22Rv1 (cell line): ENCODE results near the gene KLHL21.

Experiments used
- H3K27ac ChIP-seq: fragments of 450-650 bp; 2 replicates; pipeline ENCODE4 v1.5.1; 2017
- CTCF ChIP-seq: fragments of 450-650 bp; IDR thresholded peaks from 2 replicates; pipeline ENCODE4 v1.5.1; 2017; ENCODE audit warnings: mild to moderate bottlenecking
- ZFX ChIP-seq: fragments of 450-650 bp; IDR thresholded peaks from 2 replicates; pipeline ENCODE4 v1.6.1; 2017; ENCODE audit warnings: antibody characterized with exemption, borderline replicate concordance

The KLHL21 gene

DNA sequence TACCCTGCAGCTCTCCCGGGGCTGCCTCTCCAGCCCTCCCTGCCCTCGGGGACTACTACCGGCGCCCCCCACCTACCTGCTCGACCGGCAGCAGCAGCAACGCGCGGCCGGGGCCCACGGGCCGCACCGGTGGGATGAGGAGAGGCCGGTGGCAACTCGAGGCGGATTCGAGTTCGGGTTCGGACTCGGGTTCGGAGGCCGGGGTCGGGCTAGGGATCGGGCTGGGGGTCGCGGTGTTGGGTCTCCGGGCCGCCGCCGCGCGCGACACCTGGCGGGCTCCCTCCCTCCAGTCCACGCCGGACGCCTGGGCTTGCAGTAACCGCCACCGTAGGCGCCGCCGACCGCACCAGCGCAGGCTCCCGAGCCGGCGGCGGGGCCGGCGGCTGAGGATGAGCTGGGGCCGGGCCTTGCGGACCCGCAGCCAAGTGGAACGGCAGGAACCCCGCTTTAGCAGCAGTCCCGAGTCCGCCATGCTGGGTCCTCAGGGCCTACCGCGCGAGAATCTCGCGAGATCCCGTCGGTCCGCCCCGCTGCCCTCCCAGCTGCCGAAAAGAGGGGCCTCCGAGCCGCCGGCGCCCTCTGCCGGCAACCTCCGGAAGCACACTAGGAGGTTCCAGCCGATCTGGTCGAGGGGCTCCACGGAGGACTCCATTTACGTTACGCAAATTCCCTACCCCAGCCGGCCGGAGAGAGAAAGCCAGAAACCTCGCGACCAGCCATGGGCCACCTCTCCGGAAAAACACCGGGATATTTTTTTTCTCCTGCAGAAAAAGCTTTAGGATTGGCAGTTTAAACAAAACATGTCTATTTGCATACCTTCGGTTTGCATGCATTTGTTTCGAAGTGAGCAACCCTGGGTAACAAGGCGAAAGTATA, 48.4 kb downstream of the KLHL21 start, which contains the start of gene NOL9:
NOL9 (minus strand) TSS at position 483 of the 876 bp plus-strand sequence; CDS start at position 472, 11 bp downstream.
- H3K27ac ChIP-seq, result peak within 1 kb of the TSS; percentile 59
- no peak for TF ChIP-seq ZFX
- TF ChIP-seq CTCF, result peak; percentile 96

DNA sequence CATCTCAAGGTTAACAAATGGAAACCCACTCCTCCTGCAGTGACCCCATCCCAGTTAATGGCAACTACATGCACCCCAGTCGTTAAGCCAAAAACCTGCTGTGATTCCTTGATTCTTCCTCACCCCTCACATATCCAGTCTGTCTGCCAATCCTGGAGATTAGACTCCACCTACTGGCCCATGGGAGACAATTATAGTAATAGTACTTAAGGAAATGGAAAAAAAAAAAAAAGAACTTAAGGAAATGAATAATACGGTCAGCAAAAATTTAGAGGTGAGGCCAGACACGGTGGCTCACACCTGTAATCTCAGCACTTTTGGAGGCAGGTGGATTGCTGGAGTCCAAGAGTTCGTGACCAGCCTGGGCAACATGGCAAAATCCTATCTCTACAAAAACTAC, 55.4 kb downstream of the KLHL21 start:
- no peak overlapping the region for H3K27ac ChIP-seq
- TF ChIP-seq CTCF (no peak), ZFX (no peak)

DNA sequence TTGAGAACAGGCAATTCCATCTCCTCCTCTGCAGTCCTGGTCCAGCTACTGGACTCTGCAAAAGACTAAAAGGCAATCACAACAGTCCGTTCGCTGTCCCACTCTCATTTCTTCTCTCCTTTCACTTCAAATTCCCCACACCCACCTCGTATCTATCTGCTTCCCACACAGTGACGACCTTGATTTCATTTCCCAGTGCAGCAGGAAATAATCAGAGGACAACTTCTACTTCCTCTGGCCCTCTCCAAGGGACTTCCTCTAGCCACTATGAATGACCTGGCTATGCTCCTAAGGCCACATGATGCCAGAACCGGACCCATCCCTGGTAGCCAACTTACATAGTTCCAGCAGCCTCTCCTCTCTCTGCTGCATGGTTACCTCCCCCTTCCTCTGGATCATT, 56.3 kb downstream of the KLHL21 start:
- no peak overlapping the region for H3K27ac ChIP-seq
- TF ChIP-seq CTCF (no peak), ZFX (no peak)

GRCh38 chr1:6545276-6546112, 57.2 kb downstream of the KLHL21 start:
- H3K27ac ChIP-seq, result no peak overlapping the region
- TF ChIP-seq ZFX (no peak), CTCF (no peak)

- no peak overlapping the region for H3K27ac ChIP-seq
- TF ChIP-seq ZFX, result no peak
- TF ChIP-seq CTCF, result no peak
These were observed 57.8 kb downstream of the KLHL21 start for GRCh38 chr1:6544831-6545230.
